M059J (cell line): ENCODE data around the gene SUCLG1. TPM values are rescaled to one million over a fixed set of nuclear protein-coding genes. Genes with fewer than 3 reads are reported as not detected.

Experiments used
- DNase-seq: peaks from one replicate; pipeline ENCODE4 v3.0.0-alpha.2; 2012; ENCODE audit warnings: low read depth
- total RNA-seq: library from RNA; depleted of rRNA; stranded (reverse); fragments of >200 nt; shearing (Covaris generic); gene quantifications from 2 replicates; pipeline ENCODE4 v1.2.3, GENCODE V29; 2014

The SUCLG1 gene
- total RNA-seq, 1 experiment from 2014 or later = 72.6 TPM

- DNase-seq = no peak
Observed at GRCh38 chr2:84461310-84461709, 2.2 kb upstream of the SUCLG1 start.

GRCh38 chr2:84460670-84461069, 1.6 kb upstream of the SUCLG1 start:
- no peak for DNase-seq

GRCh38 chr2:84459944-84460429, 907 bp upstream of the SUCLG1 start:
- DNase-seq = no peak

GRCh38 chr2:84458551-84459017, 496 bp downstream of the SUCLG1 start:
- peak; percentile 12 for DNase-seq

GRCh38 chr2:84457686-84458085, 1.4 kb downstream of the SUCLG1 start:
- no peak for DNase-seq

- no peak for DNase-seq
Observed at GRCh38 chr2:84456156-84456555, 2.9 kb downstream of the SUCLG1 start.

- DNase-seq = no peak
Observed at GRCh38 chr2:84454581-84454980, 4.5 kb downstream of the SUCLG1 start.

- DNase-seq = no peak
Observed at GRCh38 chr2:84452624-84453023, 6.5 kb downstream of the SUCLG1 start.

- no peak for DNase-seq
Observed at GRCh38 chr2:84451579-84451978, 7.5 kb downstream of the SUCLG1 start.

- DNase-seq = no peak
Observed at GRCh38 chr2:84450288-84451227, 8.5 kb downstream of the SUCLG1 start.

GRCh38 chr2:84449711-84450110, 9.4 kb downstream of the SUCLG1 start:
- no peak for DNase-seq

- DNase-seq = no peak
Observed at GRCh38 chr2:84449055-84449454, 10.0 kb downstream of the SUCLG1 start.

GRCh38 chr2:84443477-84443876, 15.6 kb downstream of the SUCLG1 start:
- DNase-seq = no peak

- DNase-seq = no peak
Observed at GRCh38 chr2:84442888-84443287, 16.2 kb downstream of the SUCLG1 start.

- no peak for DNase-seq
Observed at GRCh38 chr2:84441505-84441904, 17.6 kb downstream of the SUCLG1 start.

- DNase-seq = no peak
Observed at GRCh38 chr2:84441036-84441435, 18.0 kb downstream of the SUCLG1 start.

GRCh38 chr2:84435345-84436025, 23.6 kb downstream of the SUCLG1 start:
- peak; percentile 13 for DNase-seq

- no peak for DNase-seq
Observed at GRCh38 chr2:84429328-84429727, 29.8 kb downstream of the SUCLG1 start.

- DNase-seq = peak; percentile 2
Observed at GRCh38 chr2:84427235-84428138, 31.6 kb downstream of the SUCLG1 start.

GRCh38 chr2:84425310-84425709, 33.8 kb downstream of the SUCLG1 start:
- no peak for DNase-seq

GRCh38 chr2:84424152-84424551, 34.9 kb downstream of the SUCLG1 start:
- DNase-seq = peak; percentile 4

GRCh38 chr2:84421791-84422190, 37.3 kb downstream of the SUCLG1 start:
- no peak for DNase-seq
